PC-9 (cell line): Measurements from ENCODE around the gene AMMECR1.

Source experiments
- EZH2 ChIP-seq: fragments of 200-600 bp; sonication (generic); IDR thresholded peaks from 2 replicates; pipeline ENCODE4 v1.8.0; 2017; ENCODE audit warnings: antibody characterized with exemption, low read depth
- TF ChIP-seq, protein P1 (sequence below): fragments of 200-600 bp; sonication (generic); conservative IDR thresholded peaks from 2 replicates; pipeline ENCODE4 v1.6.1; 2017; ENCODE audit warnings: mixed run types, antibody characterized with exemption, mild to moderate bottlenecking, moderate library complexity

DNA sequence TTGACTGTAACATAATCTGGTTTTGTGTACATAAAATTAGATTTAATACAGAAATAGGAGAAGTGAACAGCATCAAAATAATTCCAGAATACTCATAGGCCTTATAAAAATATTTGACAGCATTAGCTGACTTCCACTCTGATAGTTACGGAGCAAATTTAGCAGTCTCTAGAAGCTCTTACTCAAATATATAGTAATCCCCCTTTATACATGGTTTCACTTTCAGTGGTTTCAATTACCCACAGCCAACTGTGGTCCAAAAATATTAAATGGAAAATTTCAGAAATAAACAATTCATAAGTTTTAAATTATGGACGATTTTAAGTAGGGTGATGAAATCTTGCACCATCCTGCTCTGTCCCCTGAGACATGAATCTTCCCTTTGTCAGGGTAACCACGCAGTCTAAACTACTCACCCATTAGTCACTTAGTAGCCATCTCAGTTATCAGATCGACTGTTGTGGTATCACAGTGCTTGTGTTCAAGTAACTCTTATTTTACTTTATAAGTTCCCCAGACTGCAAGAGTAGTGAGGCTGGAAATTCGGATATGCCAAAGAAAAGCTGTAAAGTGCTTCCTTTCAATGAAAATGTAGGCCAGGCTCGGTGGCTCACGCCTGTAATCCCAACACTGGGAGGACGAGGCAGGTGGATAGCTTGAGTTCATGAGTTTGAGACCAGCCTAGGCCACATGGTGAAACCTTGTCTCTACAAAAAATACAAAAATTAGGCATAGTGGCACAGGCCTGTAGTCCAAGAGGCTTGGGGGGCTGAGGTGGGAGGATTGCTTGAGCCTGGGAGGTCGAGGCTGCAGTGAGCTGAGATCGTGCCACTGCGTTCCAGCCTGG is 23.5 kb upstream of the AMMECR1 start:
- TF ChIP-seq, protein P1, sequence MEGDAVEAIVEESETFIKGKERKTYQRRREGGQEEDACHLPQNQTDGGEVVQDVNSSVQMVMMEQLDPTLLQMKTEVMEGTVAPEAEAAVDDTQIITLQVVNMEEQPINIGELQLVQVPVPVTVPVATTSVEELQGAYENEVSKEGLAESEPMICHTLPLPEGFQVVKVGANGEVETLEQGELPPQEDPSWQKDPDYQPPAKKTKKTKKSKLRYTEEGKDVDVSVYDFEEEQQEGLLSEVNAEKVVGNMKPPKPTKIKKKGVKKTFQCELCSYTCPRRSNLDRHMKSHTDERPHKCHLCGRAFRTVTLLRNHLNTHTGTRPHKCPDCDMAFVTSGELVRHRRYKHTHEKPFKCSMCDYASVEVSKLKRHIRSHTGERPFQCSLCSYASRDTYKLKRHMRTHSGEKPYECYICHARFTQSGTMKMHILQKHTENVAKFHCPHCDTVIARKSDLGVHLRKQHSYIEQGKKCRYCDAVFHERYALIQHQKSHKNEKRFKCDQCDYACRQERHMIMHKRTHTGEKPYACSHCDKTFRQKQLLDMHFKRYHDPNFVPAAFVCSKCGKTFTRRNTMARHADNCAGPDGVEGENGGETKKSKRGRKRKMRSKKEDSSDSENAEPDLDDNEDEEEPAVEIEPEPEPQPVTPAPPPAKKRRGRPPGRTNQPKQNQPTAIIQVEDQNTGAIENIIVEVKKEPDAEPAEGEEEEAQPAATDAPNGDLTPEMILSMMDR, result no peak
- TF ChIP-seq EZH2, result no peak
